SKM-1 treated with dmso at 0.1 percent for 144 hours (cell line): ENCODE measurements around the gene THEM4.

Source experiments
- DNase-seq: peaks from one replicate; lab custom pipeline; 2025; ENCODE audit not compliant: unreplicated experiment; lab: John Stamatoyannopoulos, UW

Gene THEM4

GRCh38 chr1:151909167-151910149 is at the start of gene THEM4:
TSS of gene THEM4 (minus strand) at chr1:151909511. CDS start at chr1:151909458, 53 bp downstream.
- DNase-seq = peak; percentile 99

DNA sequence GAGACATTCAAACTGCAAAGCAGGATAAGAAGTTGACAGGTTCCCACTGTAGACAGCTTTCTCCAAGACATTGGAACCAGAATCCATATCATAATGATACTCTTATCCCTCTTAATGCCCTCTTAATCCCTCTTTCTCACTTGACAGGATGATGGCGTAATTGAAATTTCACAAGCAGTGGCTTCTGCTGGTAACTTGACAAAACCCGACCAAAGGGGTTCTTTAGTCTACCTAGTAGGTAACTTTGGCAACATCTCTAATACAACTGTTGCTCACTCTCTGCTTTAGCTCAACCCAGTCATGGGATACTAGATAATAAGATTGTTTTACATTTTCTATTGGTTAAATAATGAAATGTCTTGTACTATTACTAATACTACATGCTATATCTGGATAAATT is 49.6 kb upstream of the THEM4 start:
- peak; percentile 55 for DNase-seq

DNA sequence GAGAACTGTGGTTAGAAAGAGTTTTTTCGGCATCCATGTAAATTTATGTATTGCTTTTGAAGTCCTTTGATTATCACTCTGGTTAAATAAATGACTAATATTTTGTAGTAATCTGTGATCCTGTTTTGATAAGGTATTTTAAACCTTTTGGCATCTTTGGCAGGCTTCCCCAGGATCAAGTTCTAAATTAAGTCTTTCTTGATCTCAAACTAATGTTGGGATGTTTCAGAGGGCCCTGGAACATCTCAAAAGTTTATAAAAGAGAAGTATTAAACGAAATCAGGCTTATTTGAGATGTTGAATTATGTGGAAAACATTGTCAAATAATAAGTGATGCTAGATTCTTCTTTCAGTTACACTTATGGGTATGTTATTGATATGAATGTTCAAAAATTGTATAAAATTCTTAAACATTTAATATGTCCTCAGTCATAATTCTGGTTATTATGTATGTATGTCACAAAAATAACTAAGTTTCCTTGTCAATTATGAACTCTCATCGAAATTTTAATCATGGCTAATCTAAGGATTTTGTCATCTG is 47.7 kb upstream of the THEM4 start:
- no peak for DNase-seq

DNA sequence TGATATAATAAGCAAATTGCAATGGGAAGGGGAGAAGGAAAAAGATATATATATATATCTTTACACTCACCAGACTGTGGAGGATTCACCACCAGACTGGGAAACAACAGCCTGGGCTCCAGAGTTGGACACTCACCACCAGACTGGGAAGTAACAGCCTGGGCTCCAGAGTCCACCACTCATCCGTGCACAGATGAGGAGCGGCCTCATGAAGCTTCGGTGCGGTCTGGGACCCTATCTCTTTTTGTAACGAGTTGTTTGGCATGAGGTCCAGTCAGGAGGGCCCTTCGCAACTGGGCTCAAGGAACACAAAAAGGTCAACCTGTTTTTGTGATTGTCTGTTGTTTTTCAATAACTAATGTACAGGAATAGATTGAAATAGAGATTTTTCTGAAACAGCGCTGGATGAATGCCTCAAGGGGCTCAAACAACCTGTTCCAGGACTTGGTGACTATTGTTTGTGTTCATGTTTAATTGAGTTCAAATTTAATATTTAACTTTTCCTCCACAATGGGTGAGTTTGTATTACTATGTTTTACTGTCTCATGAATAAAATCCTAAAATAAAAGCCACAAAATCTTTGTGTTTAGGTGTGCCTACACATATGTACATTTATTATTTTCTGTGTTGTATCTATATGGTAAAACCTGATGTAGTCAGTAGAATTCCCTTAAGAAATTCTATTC is 44.2 kb upstream of the THEM4 start:
- no peak for DNase-seq

- no peak for DNase-seq
Measured at GRCh38 chr1:151952811-151953210, 43.5 kb upstream of the THEM4 start.

DNA sequence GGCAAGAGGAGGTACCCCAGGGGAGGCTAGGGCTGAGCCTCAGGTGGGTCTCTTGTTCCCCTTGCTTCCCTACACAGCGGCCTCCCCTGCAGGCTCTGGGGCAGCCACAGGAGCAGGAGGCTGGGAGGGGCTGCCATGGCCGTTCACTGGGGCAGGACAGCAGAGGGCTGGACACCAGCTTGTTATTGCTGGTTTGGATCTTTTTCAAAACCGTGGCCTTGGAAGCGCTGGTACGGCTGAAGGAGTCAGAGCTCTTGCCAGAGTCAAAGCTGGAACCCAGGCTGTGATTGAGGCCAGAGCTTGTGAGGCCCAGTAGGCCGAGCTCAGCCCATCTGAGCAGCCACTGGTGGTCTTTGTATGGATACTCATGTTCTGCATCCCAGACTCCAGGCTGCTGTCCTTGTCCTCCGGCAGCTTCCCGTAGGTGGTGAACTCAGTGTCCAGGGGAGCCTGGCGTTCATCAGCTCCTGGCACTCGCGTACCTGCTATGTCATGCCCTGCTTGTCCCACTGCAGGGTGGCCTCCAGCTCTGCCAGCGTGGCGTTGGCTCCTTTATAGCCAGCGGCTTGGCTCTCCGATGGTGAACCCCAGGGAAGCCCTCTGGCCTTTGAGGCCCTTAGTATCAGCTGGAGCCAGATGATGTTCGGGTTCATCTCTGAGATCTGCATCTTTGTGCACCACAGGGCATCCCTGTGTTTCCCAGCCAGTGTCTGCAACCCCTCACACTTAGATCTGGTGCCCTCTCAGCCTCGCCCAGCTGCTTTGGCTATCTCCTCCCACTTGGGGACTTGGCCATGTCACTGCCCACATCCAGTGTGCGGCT is 40.3 kb upstream of the THEM4 start:
- DNase-seq = no peak

DNA sequence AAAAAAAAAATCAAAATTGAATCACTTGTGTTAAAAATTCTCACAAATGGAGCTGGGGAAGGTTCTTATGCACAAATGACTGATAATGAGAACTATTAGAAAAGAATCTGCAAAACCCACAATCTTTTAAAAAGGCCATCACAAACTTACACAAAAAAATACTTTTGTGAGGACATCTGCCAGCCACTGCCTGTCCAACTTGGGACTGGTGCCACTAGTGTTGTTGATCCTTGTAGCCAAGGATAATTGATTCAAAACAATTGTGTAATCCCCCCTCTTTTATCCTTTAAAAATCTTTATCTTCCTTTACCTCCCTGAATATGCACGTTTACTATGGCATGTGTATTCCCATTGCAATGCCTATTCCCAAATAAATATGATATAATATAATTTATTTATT is 39.2 kb upstream of the THEM4 start:
- no peak for DNase-seq

DNA sequence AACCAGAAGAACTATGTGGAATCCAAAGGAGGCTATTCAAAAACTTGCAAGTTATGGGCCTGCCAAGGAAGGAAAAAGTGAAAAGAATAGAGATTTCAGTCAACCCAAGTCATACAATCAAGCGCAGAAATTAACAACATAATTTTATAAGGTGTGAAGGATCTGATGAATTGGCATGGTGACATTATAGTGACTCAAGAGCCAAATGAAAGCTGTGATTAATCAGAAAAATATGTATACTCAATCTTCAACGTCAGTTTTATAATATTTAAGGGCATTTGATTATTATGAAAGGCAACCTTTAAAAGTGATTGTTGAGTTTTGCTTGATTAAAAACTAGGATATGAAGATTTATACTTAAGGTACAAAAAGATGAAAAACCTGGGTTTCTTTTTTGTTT is 37.8 kb upstream of the THEM4 start:
- DNase-seq = no peak

- peak; percentile 74 for DNase-seq
Measured at GRCh38 chr1:151945725-151946722, 36.7 kb upstream of the THEM4 start.

GRCh38 chr1:151944857-151945575 is 35.7 kb upstream of the THEM4 start:
- DNase-seq = no peak

- no peak for DNase-seq
Measured at GRCh38 chr1:151944126-151944856, 35.0 kb upstream of the THEM4 start.

DNA sequence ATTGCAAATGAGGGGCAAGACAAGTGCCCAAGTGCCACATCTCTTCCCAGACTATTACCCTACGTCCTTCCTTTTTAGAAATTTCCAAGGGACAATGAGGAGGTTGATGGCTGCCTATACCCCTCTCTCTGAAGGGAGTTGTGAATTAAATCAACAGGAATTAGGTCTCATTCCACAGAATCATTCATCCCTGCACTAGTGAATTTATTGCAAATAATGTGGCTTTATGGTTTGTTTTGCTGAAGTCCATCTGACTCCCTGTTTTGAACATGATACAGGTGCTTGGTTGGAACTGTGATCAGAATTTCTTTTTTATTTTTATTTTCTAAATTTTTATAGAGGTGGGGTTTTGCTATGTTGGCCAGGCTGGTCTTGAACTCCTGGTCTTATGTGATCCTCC is 34.3 kb upstream of the THEM4 start:
- DNase-seq = no peak

DNA sequence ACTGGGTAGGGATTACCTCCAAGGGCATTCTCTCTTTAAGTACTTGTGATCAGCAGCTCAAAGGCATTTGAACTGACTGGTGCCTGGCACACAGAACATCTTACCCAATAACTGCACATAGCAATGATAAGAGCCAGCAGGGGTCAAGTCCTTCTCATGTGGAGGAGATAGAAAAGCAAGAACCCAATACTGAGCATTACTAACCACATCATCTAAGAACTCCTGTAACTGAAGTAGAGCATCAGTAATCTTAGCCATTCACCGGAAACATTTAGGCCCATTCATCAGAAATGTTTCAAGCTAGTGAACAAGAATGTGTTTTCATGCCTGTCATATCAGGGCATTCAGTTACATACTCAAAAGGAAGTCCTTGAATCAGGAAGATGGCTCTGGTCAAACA is 33.6 kb upstream of the THEM4 start:
- no peak for DNase-seq

DNA sequence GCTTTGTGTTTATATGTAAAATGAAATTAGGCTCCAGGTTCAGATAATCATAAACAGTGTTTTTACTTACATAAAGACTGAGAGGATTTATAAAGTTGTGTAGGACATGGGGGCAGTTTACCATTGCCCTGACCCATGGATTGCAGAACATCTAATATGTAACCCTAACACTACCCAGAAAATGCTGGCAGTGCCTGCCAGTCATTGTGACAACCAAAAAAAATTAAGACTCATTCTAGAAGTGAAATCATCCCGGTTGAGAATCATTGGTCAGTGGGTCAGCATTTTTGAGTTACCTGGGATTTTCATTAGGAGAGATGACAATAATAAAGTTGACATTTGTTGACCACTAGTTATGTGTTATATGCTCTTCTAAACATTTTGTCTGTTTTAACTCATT is 31.2 kb upstream of the THEM4 start:
- DNase-seq = no peak

- peak; percentile 15 for DNase-seq
Measured at GRCh38 chr1:151939779-151940178, 30.5 kb upstream of the THEM4 start.

- no peak for DNase-seq
Measured at GRCh38 chr1:151939141-151939540, 29.8 kb upstream of the THEM4 start.

GRCh38 chr1:151936653-151937052 is 27.3 kb upstream of the THEM4 start:
- DNase-seq = no peak

DNA sequence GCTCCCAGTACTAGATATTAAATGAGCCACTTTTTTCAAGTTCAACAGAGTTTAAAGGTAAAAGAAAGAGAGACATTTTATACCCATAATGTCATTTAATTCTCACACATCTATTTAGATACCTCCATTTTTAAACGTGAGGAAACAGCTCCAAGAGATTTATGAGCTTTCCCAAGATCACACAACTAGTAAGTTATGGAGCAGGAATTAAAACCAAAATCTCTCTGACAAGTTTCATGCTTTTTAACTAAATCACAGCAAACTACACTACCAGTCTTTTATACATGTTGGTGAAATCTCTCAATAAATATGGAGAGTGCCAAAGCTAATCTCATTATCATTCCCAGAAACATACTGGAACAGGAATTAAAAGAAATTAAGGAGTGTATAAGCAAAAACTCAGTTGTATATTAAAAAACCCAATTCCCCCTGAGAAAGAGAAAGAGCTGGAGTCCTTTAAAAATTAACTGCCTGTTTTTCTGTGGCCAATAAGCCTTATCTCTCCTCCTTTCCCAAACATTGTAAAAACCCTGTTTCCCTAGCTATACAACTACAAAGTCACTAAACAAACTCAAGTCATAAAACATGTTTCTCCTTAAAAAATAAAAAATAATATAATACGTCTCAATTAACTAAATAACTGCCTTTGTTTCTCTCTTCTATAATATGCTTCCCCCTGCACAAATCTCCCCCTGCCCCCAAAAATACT is 26.7 kb upstream of the THEM4 start:
- DNase-seq = no peak
